B cell (primary cell): ENCODE data around the gene CNTNAP3B. TPM values are rescaled to one million over a fixed set of nuclear protein-coding genes. Genes with fewer than 3 reads are reported as not detected.
"Not testable (repeated sequence)": the region's sequence is repeated elsewhere in the genome, so short reads cannot be mapped to it uniquely, and the experiment has no call there.

Experiments
- ATAC-seq: fragments of 200-7000 bp; cut with Tn5 transposase; one replicate; pipeline ENCODE4 v1.10.0; 2021; ENCODE audit warnings: low read depth, mild to moderate bottlenecking, moderate number of reproducible peaks, moderate library complexity
- CTCF ChIA-PET: fragments of 350-600 bp; sonication (Branson Sonifier 250); formaldehyde crosslinking; loops from one replicate; lab custom pipeline; 2021; ENCODE audit warnings: antibody characterized with exemption, inconsistent platforms; lab: Charles Lee
- POLR2A ChIA-PET: fragments of 350-600 bp; sonication (Branson Sonifier 250); formaldehyde crosslinking; loops from one replicate; lab custom pipeline; 2021; ENCODE audit warnings: antibody characterized with exemption; lab: Charles Lee
- DNase-seq: peaks from one replicate; pipeline ENCODE4 v3.0.0; 2013
- H2AFZ ChIP-seq: 2 replicates; pipeline ENCODE4 v1.6.1; 2012; ENCODE audit warnings: mild to moderate bottlenecking, low read depth, low read length; ENCODE audit not compliant: insufficient read depth, poor library complexity, severe bottlenecking
- H3K27ac ChIP-seq, 2 donors: 1 replicate in 1 of 2; 2 replicates in 1 of 2; pipeline ENCODE4 v1.5.1; 2012 to 2013; ENCODE audit warnings: low read length in 2 of 2, mild to moderate bottlenecking in 2 of 2, moderate library complexity in 1 of 2
- H3K27me3 ChIP-seq, 4 experiments: fragments of 200-600 bp in 1 of 4; sonication (generic) in 1 of 4; replicated peaks in 1 of 4; 1 replicate in 2 of 4; 2 replicates in 2 of 4; pipeline versions ENCODE4 v1.6.1 to v1.7.0; 2013 to 2016; ENCODE audit warnings: low read length in 3 of 4, mild to moderate bottlenecking in 2 of 4, mixed read lengths in 1 of 4, moderate library complexity in 1 of 4; ENCODE audit not compliant: insufficient read depth in 4 of 4, control insufficient read depth in 3 of 4; ENCODE audit errors: control extremely low read depth in 1 of 4
- H3K36me3 ChIP-seq, 2 experiments: replicated peaks in 1 of 2; 1 replicate in 1 of 2; 2 replicates in 1 of 2; pipeline versions ENCODE4 v1.6.1 to v1.7.1; 2013; ENCODE audit warnings: low read length in 1 of 2; ENCODE audit not compliant: insufficient read depth in 2 of 2, control insufficient read depth in 1 of 2; ENCODE audit errors: control extremely low read depth in 1 of 2, extremely low read depth in 1 of 2
- H3K4me1 ChIP-seq, 2 donors: fragments of 200-600 bp in 1 of 2; sonication (generic) in 1 of 2; 1 replicate in 1 of 2; 2 replicates in 1 of 2; pipeline versions ENCODE4 v1.5.1 to v1.6.1; 2013 to 2017; ENCODE audit warnings: low read length in 2 of 2; ENCODE audit not compliant: control insufficient read depth in 2 of 2, insufficient read depth in 2 of 2
- H3K4me2 ChIP-seq: replicated peaks from 2 replicates; pipeline ENCODE3; 2012; ENCODE audit warnings: mild to moderate bottlenecking, low read depth, low read length; ENCODE audit not compliant: poor library complexity, severe bottlenecking
- H3K4me3 ChIP-seq, 5 experiments: fragments of 200-600 bp in 1 of 5; sonication (generic) in 1 of 5; 1 replicate in 3 of 5; 2 replicates in 2 of 5; pipeline versions ENCODE4 v1.5.1 to v1.7.0; 2011 to 2016; ENCODE audit warnings: low read length in 4 of 5, mild to moderate bottlenecking in 4 of 5, low read depth in 2 of 5, control low read depth in 1 of 5, moderate library complexity in 1 of 5; ENCODE audit not compliant: insufficient read depth in 1 of 5; ENCODE audit errors: control extremely low read depth in 1 of 5, extremely low read depth in 1 of 5
- H3K79me2 ChIP-seq: fragments of 200-600 bp; sonication (generic); one replicate; pipeline ENCODE4 v1.6.0; 2016; ENCODE audit warnings: low read length; ENCODE audit not compliant: control insufficient read depth, insufficient read depth
- H3K9ac ChIP-seq: fragments of 200-600 bp; sonication (generic); 2 replicates; pipeline ENCODE4 v1.6.1; 2017; ENCODE audit warnings: mild to moderate bottlenecking, low read length, moderate library complexity
- H3K9me3 ChIP-seq, 3 donors: one replicate each; pipeline versions ENCODE4 v1.6.1 to v1.7.1; 2013; ENCODE audit warnings: low read length in 2 of 3; ENCODE audit not compliant: control insufficient read depth in 2 of 3, insufficient read depth in 1 of 3; ENCODE audit errors: control extremely low read depth in 1 of 3
- H4K20me1 ChIP-seq: 2 replicates; pipeline ENCODE4 v1.6.0; 2012; ENCODE audit warnings: mild to moderate bottlenecking, low read length; ENCODE audit not compliant: insufficient read depth, control insufficient read depth, poor library complexity, severe bottlenecking
- H3K27ac Mint-ChIP-seq: one replicate; pipeline ENCODE4 v1.8.0; 2021; ENCODE audit warnings: mixed read lengths
- H3K27me3 Mint-ChIP-seq: one replicate; pipeline ENCODE4 v1.8.0; 2021; ENCODE audit warnings: mixed read lengths
- H3K4me1 Mint-ChIP-seq: one replicate; pipeline ENCODE4 v1.8.0; 2021; ENCODE audit warnings: mixed read lengths
- H3K4me3 Mint-ChIP-seq: one replicate; pipeline ENCODE4 v1.8.0; 2021; ENCODE audit warnings: mixed read lengths
- H3K9me3 Mint-ChIP-seq: one replicate; pipeline ENCODE4 v1.8.0; 2022; ENCODE audit warnings: mixed read lengths; ENCODE audit not compliant: insufficient read depth
- WGBS: methylation state at CpG from one replicate; pipeline ENCODE4 v1.1.5; 2013; ENCODE audit warnings: missing lambda C conversion rate; ENCODE audit not compliant: insufficient coverage; 5-methylcytosine and 5-hydroxymethylcytosine counted together
- intact Hi-C: fragments of 100-400 bp; cut with micrococcal nuclease; formaldehyde crosslinking; loops from one replicate; pipeline ENCODE4 v1.10.0; 2022
- polyA plus RNA-seq: library from polyadenylated mRNA; depleted of rRNA; stranded (reverse); fragments of >200 nt; gene quantifications from 2 replicates; pipeline ENCODE4 v1.2.3, GENCODE V29; 2012
- total RNA-seq, 2 donors: library from RNA; stranded (reverse); fragments of 120-200 nt in 1 of 2; gene quantifications; 1 replicate in 1 of 2; 2 replicates in 1 of 2; pipeline versions ENCODE4 v1.2.3 to v1.2.4, GENCODE V29; 2013 to 2022

CNTNAP3B gene
- total and polyA plus RNA-seq, 2 donors (not counting 1 experiment from before 2014, with no cell fraction given), result 0.25 to 0.89 TPM

- H4K20me1 ChIP-seq, H2AFZ ChIP-seq, H3K27me3 ChIP-seq, ATAC-seq, intact Hi-C loops, H3K4me1 ChIP-seq, H3K27me3 Mint-ChIP-seq, H3K79me2 ChIP-seq, POLR2A ChIA-PET, CTCF ChIA-PET, H3K27ac ChIP-seq, H3K9me3 Mint-ChIP-seq, DNase-seq, H3K4me2 ChIP-seq, H3K9me3 ChIP-seq, H3K27ac Mint-ChIP-seq, H3K4me3 Mint-ChIP-seq, H3K4me1 Mint-ChIP-seq, H3K4me3 ChIP-seq, H3K36me3 ChIP-seq, H3K9ac ChIP-seq: not testable (repeated sequence)
- no CpG with 5 or more reads among the region's 5 CpGs for WGBS
Measured at GRCh38 chr9:42074868-42075267, 54.4 kb downstream of the CNTNAP3B start.

GRCh38 chr9:42071026-42071425 is 58.2 kb downstream of the CNTNAP3B start:
- H2AFZ ChIP-seq, H3K36me3 ChIP-seq, H3K79me2 ChIP-seq, H3K27ac Mint-ChIP-seq, H3K4me3 ChIP-seq, H3K9me3 ChIP-seq, H3K4me1 Mint-ChIP-seq, H3K27ac ChIP-seq, intact Hi-C loops, ATAC-seq, H3K4me1 ChIP-seq, H3K9me3 Mint-ChIP-seq, H3K9ac ChIP-seq, H3K4me3 Mint-ChIP-seq, DNase-seq, POLR2A ChIA-PET, CTCF ChIA-PET, H3K27me3 Mint-ChIP-seq, H3K4me2 ChIP-seq, H4K20me1 ChIP-seq, H3K27me3 ChIP-seq: not testable (repeated sequence)
- no CpG with 5 or more reads among the region's 4 CpGs for WGBS

GRCh38 chr9:42070035-42070799 is 59.0 kb downstream of the CNTNAP3B start:
- CTCF ChIA-PET, result not testable (repeated sequence)

GRCh38 chr9:42053874-42054273 is 75.4 kb downstream of the CNTNAP3B start:
- H3K9me3 ChIP-seq, POLR2A ChIA-PET, H2AFZ ChIP-seq, H3K79me2 ChIP-seq, CTCF ChIA-PET, H4K20me1 ChIP-seq, ATAC-seq, H3K27ac ChIP-seq, H3K27me3 ChIP-seq, H3K4me2 ChIP-seq, H3K27me3 Mint-ChIP-seq, H3K9me3 Mint-ChIP-seq, H3K4me1 Mint-ChIP-seq, intact Hi-C loops, H3K27ac Mint-ChIP-seq, H3K4me1 ChIP-seq, DNase-seq, H3K9ac ChIP-seq, H3K36me3 ChIP-seq, H3K4me3 ChIP-seq, H3K4me3 Mint-ChIP-seq: not testable (repeated sequence)
- WGBS, result no CpG with 5 or more reads among the region's 1 CpG

More at GRCh38 chr9:42070035-42070799, 59.0 kb downstream of the CNTNAP3B start:
- H3K27me3 Mint-ChIP-seq, H4K20me1 ChIP-seq, DNase-seq, H3K9ac ChIP-seq, H3K4me1 Mint-ChIP-seq, H3K27ac Mint-ChIP-seq, H3K4me1 ChIP-seq, H3K9me3 Mint-ChIP-seq, POLR2A ChIA-PET, H3K79me2 ChIP-seq, H3K4me3 Mint-ChIP-seq, ATAC-seq, H3K4me2 ChIP-seq, H3K36me3 ChIP-seq, intact Hi-C loops, H3K27me3 ChIP-seq, H3K27ac ChIP-seq, H3K9me3 ChIP-seq, H3K4me3 ChIP-seq, H2AFZ ChIP-seq: not testable (repeated sequence)
- no CpG with 5 or more reads among the region's 11 CpGs for WGBS
